Right lobe of liver (tissue), 6 donors: ENCODE measurements around the gene TENT4B. TPM values are rescaled to one million over a fixed set of nuclear protein-coding genes. Genes with fewer than 3 reads are reported as not detected.

Source experiments
- ATAC-seq, 4 donors: fragments of 200-7000 bp; cut with Tn5 transposase; one replicate each; pipeline ENCODE4 v1.9.1; 2020; ENCODE audit warnings: mild to moderate bottlenecking in 4 of 4, moderate library complexity in 4 of 4
- DNase-seq, 3 donors: peaks; one replicate each; pipeline ENCODE4 v3.0.0-alpha.2; 2020
- H3K27ac ChIP-seq, 3 donors: fragments of 200-600 bp; one replicate each; pipeline ENCODE4 v1.8.0; 2022
- H3K27me3 ChIP-seq, 2 donors: fragments of 200-600 bp; one replicate each; pipeline ENCODE4 v1.8.0; 2022
- H3K36me3 ChIP-seq, 4 donors: fragments of 200-600 bp; sonication (generic) in 1 of 4; one replicate each; pipeline versions ENCODE4 v1.5.1 to v1.8.0; 2017 to 2022; ENCODE audit warnings: control low read depth in 1 of 4
- H3K4me1 ChIP-seq, 4 donors: fragments of 200-600 bp; sonication (generic) in 1 of 4; one replicate each; pipeline versions ENCODE4 v1.5.1 to v1.8.0; 2017 to 2022; ENCODE audit warnings: control low read depth in 1 of 4
- H3K4me3 ChIP-seq, 3 donors: fragments of 200-600 bp; one replicate each; pipeline ENCODE4 v1.8.0; 2022
- H3K9me3 ChIP-seq, 4 donors: fragments of 200-600 bp; sonication (generic) in 1 of 4; one replicate each; pipeline versions ENCODE4 v1.5.1 to v1.8.0; 2017 to 2022; ENCODE audit warnings: control low read depth in 1 of 4
- CTCF ChIP-seq, 4 donors: fragments of 200-600 bp in 3 of 4; fragments of 450-650 bp in 1 of 4; IDR thresholded peaks; one replicate each; pipeline versions ENCODE4 v1.5.1 to v1.8.0; 2016 to 2022; ENCODE audit warnings: antibody characterized with exemption in 4 of 4, mild to moderate bottlenecking in 2 of 4
- POLR2A ChIP-seq: fragments of 450-650 bp; IDR thresholded peaks from one replicate; pipeline ENCODE4 v1.6.1; 2017; ENCODE audit warnings: antibody characterized with exemption, mild to moderate bottlenecking
- WGBS: methylation state at CpG from one replicate; pipeline ENCODE4 v1.1.6; 2018; ENCODE audit warnings: low coverage, low lambda C conversion rate; ENCODE audit not compliant: insufficient coverage; ENCODE audit errors: missing lambda C conversion rate; 5-methylcytosine and 5-hydroxymethylcytosine counted together
- intact Hi-C, 2 donors: fragments of 100-400 bp; cut with DNase I; formaldehyde crosslinking; loops; one replicate each; pipeline versions ENCODE4 v1.11.2 to v1.14.1; 2022
- total RNA-seq, 6 experiments: library from RNA; depleted of rRNA in 2 of 6; stranded (reverse); fragments of >200 nt in 2 of 6; fragmentation: NEBNext Ultra II Directional in 3 of 6; extraction: Animal tissue kit (Norgen Biotek cat#: 25700) in 3 of 6; gene quantifications; one replicate each; pipeline versions ENCODE4 v1.1.0 to v1.2.4, GENCODE V29; 2016 to 2023
- donor health status: DM: no; HTN: yes; CAD: no.
- donor health status: DM: no; HTN: no; CAD: no.
- donor health status: DM: no; HTN: no; CAD: no.
- donor health status: DM: no; HTN: yes; CAD: no.
- donor health status: DM: no; HTN: yes; CAD: no.

Gene TENT4B
- total RNA-seq, 6 experiments from 2014 or later, result 7.2 to 13.2 (median 9.3) TPM

- 29% methylated on average over 1 of the region's 2 CpGs for WGBS
- no peak overlapping the region for H3K27ac ChIP-seq
- no peaks in the 10 kb centered on the region for H3K9me3 ChIP-seq
- peaks cover 0 to 8% (median 2%) of the 10 kb centered on the region in 4 donors for H3K4me1 ChIP-seq
- no peak overlapping the region for H3K4me3 ChIP-seq
- DNase-seq (peak in 1 of 3 donors; percentile 57), ATAC-seq (peak; percentile 42 to 61 (median 52))
- no peaks in the 10 kb centered on the region for H3K27me3 ChIP-seq
- intact Hi-C loops, result no loop called here
- peak in 3 of 4 donors; percentile 29 to 41 (median 29) for TF ChIP-seq CTCF (IDR thresholded peaks at IDR 0.05)
- TF ChIP-seq POLR2A, result no peak
- H3K36me3 ChIP-seq, result no peaks in the 10 kb centered on the region
Observed at GRCh38 chr16:50265260-50265659, 112.2 kb downstream of the TENT4B start.

DNA sequence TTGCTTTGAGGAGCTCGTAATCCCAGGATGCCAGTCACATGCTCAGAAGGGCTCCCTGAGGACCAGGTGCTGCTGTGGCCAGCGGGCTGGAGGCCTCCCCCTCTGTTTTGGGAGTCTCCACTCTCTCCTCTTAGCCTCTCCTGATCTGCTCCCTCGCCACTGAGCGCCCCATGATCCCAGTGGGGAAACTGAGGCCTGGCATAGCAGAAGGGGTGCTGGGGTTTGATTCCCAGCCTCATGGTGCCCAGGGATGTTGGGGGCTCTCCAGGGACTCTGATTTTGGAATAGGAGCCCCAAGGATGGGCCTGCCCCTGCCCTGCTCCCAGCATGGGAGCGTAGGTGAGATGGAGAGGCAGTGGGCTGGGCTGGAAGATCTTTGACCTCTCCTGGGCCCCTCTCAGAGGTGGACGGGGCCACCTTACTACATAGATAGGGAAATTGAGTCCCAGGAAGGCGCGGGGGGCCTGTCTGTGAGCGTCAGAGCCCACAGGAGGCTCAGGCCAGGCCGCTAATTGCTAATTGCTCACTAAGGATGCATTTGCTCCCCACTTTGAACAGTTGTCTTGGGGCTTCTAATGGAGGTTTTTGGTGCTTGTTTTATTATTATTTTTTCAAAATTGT is 112.7 kb downstream of the TENT4B start:
- H3K4me3 ChIP-seq, result no peak overlapping the region
- ATAC-seq (no peak), DNase-seq (peak in 1 of 3 donors; percentile 46)
- intact Hi-C loops, result no loop called here
- no peaks in the 10 kb centered on the region for H3K27me3 ChIP-seq
- peaks cover 0 to 8% (median 2%) of the 10 kb centered on the region in 4 donors for H3K4me1 ChIP-seq
- no peak overlapping the region for H3K27ac ChIP-seq
- H3K36me3 ChIP-seq, result no peaks in the 10 kb centered on the region
- WGBS, result 60% methylated on average over 2 of the region's 10 CpGs
- H3K9me3 ChIP-seq, result no peaks in the 10 kb centered on the region
- TF ChIP-seq POLR2A, result no peak
- TF ChIP-seq CTCF (IDR thresholded peaks at IDR 0.05), result no peak

- no peak for TF ChIP-seq POLR2A
- no peak for TF ChIP-seq CTCF (IDR thresholded peaks at IDR 0.05)
- no peaks in the 10 kb centered on the region for H3K36me3 ChIP-seq
- intact Hi-C loops, result no loop called here
- ATAC-seq (peak; percentile 55 to 69 (median 58)), DNase-seq (peak; percentile 52 to 72 (median 64))
- peaks cover 0 to 6% (median 2%) of the 10 kb centered on the region in 4 donors for H3K4me1 ChIP-seq
- WGBS, result 45% methylated on average over 13 of the region's 25 CpGs
- peak within 1 kb of the TSS; percentile 7 to 37 (median 12) for H3K4me3 ChIP-seq
- no peaks in the 10 kb centered on the region for H3K27me3 ChIP-seq
- peak within 1 kb of the TSS in 2 of 3 donors; percentile 22 to 47 for H3K27ac ChIP-seq
- no peaks in the 10 kb centered on the region for H3K9me3 ChIP-seq
Observed at GRCh38 chr16:50266337-50267091, 113.4 kb downstream of the TENT4B start, which contains the start of gene ADCY7. Gene ADCY7, plus strand, starts transcription at chr16:50266551. Its CDS starts 21,629 bp downstream, at chr16:50288180.

DNA sequence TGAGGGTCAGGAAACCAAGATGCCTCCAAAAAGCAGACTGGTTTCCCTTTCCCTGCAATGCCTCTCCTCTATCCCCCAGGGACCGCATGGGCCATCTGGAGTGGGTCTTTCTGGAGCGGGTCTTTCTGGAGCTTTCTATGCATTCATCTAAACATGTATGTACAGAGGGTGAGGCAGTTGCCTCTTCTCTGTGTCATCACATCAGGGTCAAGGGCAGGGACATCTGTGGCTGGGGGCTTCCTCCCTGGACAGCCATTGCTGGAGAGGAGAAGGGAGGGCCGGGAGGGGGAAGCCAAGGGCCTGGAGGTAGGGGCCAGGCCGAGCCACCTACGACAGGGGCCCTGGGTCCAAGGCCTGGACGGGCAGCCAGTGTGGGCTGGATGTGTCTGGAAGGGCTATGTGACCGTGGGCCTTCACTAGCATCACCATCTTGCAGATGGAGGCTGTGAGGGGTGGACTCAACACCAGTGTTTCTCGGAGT is 114.1 kb downstream of the TENT4B start:
- Histone ChIP-seq H3K27me3 (no peaks in the 10 kb centered on the region), H3K4me3 (peak overlapping the region in 1 of 3 donors; percentile 12), H3K9me3 (no peaks in the 10 kb centered on the region), H3K4me1 (no peaks in the 10 kb centered on the region), H3K27ac (peak overlapping the region in 2 of 3 donors; percentile 22 to 47), H3K36me3 (no peaks in the 10 kb centered on the region)
- DNase-seq (peak in 1 of 3 donors; percentile 42), ATAC-seq (no peak)
- WGBS, result 76% methylated on average over 2 of the region's 8 CpGs
- intact Hi-C loops, result no loop called here
- no peak for TF ChIP-seq POLR2A
- TF ChIP-seq CTCF (IDR thresholded peaks at IDR 0.05), result no peak
